Activated CD4-positive, CD25-positive, alpha-beta regulatory T cell (primary cell): ENCODE results near the gene LDLRAP1.
"Not testable (repeated sequence)": the region's sequence is repeated elsewhere in the genome, so short reads cannot be mapped to it uniquely, and the experiment has no call there.

Experiments
- DNase-seq, 4 experiments: peaks; one replicate each; lab custom pipeline; 2025; lab: John Stamatoyannopoulos, UW

The LDLRAP1 gene, protein sequence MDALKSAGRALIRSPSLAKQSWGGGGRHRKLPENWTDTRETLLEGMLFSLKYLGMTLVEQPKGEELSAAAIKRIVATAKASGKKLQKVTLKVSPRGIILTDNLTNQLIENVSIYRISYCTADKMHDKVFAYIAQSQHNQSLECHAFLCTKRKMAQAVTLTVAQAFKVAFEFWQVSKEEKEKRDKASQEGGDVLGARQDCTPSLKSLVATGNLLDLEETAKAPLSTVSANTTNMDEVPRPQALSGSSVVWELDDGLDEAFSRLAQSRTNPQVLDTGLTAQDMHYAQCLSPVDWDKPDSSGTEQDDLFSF

DNA sequence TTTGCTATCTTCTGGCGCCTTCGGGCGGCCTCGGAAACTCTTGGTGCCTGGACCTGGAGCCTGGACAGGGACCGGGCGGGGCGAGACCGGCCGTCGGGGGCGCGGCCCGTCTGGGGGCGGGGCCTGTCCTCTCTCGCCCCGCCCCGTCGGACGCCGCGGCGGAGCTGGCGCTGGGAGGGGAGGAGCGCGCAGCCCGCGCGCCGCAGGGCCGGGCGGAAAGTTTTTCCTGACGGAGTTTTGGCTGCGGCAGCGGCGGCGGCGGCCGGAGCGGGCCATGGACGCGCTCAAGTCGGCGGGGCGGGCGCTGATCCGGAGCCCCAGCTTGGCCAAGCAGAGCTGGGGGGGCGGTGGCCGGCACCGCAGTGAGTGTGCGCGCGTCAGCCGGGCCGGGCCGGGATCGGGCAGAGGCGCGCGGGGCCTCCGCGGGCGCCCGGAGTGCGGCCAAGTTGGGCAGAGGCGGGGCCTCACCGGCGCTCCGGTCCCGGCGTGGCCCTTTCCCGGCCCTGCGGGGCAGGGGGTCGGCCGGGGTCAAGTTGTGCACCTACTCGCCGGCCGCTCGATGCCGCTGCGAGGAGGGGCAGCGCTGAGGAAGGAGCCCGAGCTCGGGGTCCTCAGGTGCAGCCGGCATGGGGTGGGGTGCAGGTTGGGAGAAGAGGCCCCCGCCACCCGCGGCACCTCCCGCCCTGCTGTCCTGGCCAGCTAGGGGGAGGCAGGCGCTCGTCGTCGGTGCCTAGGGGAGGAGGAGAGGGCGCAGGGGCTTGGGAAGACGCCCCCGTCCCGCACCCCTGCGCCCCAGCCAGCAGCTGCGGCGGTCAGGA is at the start of gene LDLRAP1:
LDLRAP1 (plus strand) TSS at position 182 of the 818 bp plus-strand sequence; CDS start at position 275, 93 bp downstream.
- peak; percentile 26 to 44 (median 28) for DNase-seq

DNA sequence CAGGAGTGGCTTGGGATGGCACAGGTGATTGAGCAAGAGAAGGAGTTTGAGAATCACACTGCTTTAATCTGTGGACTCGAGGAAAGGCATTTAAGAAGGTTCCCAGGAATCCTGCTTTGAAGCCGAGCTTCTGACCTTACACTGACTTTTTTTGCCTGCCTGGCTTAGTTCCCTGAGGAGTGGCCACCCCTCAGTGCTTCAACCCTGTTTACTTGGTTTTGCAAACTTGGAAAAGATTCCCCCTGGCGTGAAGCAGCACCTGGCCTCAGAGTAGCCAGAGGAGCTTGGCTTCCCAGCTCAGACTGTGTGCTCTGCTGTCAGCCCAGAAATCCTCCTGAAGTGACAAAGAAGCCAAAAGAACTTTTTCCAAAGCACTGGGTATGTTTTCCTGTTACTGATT is 48.5 kb upstream of the LDLRAP1 start:
- DNase-seq = no peak

DNA sequence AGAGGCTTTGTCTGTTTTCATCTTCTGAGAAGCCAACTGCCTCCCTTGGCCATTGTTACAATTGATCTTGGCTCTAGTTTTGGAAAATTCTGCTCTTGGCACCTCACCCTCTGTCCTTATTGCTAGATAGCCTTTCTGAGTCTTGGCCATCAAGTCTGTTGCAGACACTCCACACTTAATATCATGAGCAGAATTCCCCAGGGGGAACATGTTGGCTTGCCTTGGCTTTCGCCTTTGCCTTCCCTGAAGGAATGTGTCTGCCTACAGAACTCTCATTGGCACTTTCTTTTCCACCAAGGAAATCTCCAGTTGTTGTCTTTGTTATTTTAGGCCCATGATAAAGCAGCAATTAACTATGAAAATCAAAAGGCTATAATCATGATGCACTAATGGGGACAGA is 42.7 kb upstream of the LDLRAP1 start:
- DNase-seq = no peak

DNA sequence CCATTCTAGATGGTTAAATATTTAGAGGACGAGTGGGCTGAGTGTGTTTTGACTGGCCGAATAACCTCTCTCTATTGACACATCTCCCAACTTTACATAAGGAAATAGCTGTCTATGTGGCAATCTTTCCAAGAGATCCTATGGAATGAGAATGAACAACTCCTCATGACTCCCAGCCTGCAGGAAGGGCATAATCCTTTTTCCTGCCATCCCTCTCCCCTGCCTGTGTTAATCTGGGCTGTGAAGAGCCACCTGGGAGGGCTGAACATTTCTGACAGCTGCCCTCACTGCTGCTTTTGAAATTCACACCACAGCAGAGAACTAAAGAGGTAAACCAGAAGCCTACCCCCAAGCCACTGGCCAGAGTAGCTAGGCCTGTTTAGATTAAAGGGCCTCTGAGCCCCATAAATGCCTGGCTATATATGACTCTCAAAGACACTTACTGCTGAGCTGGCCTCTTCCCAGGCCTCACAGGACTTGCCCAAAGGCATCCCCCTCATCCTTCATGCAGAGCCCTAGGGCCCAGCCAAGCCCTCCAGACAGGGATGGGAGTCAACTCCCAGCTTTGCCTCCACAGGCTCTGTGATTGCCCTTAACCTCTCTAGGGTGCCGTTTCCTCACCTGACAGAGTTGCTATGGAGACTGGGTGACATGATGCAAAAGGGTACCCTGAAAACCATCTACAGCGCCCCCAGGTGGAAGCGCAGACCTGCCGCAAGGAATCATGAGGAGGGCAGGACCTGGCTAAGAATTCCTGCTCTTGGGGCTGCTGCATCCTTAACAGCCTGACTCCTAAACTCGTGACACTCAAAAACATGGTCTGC is 42.0 kb upstream of the LDLRAP1 start:
- DNase-seq = no peak

DNA sequence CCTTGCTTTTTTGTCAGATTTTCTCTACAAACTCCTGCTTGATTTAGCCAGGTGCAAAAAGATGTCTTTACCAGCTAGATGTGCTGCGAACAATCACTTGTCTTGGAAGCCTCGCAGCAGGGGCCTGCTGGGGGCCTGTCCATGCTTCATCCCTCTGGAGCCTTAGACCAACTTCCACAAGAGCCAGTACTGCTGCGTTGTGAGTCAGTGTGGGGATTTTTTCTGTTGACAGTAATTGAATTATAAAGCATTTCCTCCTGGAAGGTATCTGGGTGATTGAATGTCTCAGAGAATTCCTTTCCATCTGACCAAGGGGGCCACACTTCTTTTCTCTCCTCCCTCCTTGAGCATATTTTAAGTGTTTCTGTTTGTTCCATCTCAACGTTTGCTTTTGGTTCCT is 40.4 kb upstream of the LDLRAP1 start:
- DNase-seq = no peak

DNA sequence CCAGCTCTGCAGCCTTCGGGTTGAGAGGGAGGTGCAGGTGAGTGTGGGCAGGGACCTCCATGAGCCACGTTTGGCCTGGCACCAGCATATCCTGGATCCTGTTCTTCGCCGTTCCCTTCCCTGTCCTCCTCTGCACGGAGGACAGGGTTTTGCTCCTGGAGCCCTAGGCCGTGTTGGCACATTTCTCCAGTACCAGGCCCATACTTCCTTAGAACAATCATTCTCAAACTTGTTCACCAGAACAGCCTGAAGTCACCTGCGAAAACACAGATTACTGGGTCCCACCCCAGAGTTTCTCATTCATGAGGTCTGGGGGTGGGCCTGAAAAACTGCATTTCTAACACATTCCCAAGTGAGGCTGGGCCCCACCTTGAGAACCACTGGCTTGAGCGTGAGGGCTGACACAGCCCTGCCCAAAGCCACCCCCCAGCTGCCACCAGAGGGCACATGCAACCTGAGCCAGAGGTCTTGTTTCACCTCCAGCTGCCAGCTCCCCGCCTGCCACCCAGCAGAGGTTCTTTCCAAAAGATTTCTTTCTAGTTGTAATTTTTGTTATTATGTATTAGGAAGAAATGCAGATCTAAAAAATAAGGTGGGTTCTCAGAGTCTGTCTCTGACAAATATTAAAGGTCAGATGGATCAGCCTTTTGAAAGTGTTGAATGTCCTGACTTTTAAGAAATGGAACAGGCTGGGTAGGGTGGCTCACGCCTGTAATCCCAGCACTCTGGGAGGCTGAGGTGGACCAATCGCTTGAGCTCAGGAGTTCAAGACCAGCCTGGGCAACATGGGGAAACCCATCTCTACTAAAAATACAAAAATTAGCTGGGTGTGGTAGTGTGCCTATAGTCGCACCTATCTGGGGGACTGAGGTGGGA is 39.6 kb upstream of the LDLRAP1 start:
- DNase-seq = peak; percentile 21 to 57 (median 40)

DNA sequence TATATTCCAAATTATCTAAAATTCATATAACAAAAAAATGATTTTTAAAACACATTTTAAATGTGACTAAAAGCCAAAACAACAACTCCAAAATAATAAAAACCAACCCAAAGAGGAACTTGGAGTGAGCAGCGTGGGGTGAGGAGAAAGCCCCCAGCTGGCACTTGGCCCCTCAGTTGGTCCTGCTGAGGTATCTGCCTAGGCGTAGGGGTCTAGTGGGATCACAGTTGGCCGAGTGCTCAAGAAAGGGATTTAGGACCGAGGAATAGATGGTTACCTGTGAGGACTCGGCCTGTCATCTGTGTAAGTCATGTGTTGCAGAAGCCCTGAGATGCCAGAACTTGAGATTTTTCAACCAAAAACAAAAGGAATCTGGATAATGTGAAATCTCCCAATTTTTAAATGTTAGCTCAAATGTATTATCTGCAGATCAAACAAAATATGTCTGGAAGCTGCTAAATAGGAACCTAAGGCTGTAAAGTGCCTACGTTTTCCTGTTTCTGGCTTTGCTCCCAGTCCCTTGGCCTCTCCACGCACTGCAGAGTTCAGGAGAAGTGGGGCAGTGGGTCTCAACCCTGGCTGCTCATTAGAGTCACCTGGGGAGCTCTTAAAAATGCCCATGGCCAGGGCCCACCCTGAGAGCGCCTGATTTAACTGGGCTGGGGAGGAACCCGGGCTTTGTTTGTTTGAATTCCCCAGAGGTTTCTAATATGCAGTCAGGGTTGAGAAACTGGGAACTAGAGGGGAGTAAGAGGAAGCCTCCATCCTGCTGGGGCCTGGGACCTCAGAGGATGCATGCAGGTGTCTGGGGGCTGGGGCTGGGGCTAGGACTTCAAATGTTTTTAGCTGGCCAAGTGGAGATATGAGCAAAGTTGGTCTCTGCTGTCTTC is 38.5 kb upstream of the LDLRAP1 start:
- no peak for DNase-seq

DNA sequence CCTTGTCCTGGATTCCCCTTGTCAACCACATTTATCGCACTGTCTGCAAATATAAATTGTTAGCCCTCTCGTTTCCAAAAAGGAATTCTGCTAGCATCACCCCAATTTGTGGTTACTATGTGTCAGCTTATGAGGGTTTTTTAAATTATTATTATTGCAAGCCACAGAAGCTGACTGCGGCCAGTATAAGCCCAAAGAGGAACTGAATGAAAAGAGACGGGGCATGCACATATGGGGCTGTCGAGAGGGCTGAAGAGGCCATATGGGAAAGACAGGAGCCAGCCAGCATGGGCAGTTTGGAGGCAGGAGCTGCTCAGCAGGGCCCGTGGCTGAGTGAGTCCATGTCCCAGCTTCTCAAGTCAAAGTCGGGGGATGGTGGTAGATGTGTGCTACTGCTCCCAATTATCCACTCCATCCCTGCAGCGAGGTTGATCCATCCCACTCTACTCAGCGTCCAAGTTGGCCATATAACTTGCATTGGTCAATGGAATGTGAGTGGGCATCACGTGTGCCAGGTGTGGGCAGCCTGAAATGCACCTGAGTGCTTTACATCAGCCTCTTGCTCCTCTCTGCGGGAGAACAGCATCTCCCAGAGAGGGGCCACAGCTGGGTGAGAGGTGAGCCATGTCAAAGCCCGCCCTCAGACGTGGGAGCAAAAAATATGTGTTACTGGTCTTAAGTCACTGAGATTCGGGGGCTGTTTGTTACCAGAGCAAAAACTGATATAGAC is 37.6 kb upstream of the LDLRAP1 start:
- no peak for DNase-seq

DNA sequence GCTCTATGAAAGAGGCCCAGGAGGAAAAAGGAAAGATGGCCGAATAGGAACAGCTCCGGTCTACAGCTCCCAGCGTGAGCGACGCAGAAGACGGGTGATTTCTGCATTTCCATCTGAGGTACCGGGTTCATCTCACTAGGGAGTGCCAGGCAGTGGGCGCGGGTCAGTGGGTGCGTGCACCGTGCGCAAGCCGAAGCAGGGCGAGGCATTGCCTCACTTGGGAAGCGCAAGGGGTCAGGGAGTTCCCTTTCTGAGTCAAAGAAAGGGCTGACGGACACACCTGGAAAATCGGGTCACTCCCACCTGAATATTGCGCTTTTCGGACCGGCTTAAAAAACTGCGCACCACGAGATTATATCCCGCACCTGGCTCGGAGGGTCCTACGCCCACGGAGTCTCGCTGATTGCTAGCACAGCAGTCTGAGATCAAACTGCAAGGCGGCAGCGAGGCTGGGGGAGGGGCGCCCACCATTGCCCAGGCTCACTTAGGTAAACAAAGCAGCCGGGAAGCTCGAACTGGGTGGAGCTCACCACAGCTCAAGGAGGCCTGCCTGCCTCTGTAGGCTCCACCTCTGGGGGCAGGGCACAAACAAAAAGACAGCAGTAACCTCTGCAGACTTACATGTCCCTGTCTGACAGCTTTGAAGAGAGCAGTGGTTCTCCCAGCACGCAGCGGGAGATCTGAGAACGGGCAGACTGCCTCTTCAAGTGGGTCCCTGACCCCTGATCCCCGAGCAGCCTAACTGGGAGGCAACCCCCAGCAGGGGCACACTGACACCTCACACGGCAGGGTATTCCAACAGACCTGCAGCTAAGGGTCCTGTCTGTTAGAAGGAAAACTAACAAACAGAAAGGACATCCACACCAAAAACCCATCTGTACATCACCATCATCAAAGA is 36.6 kb upstream of the LDLRAP1 start:
- not testable (repeated sequence) for DNase-seq

DNA sequence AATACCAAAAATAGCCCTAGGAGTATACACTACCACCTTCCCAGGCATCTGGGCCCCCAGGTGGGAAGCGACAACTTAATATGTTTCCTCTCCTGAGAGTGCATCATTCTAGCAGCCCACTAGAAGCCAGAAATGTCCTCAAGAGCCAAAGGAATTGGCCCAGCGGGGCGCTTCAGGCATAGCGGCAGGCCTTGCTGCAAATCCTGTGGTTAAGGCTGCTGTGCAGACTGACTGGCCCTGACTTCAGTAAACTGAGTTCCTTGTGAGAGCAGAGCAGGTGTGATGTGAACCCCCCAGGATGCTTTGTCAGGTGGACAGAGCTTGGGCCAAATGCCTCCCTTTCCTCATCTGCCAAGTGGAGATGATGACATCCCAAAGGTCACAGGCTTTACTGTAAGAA is 29.7 kb upstream of the LDLRAP1 start:
- no peak for DNase-seq

DNA sequence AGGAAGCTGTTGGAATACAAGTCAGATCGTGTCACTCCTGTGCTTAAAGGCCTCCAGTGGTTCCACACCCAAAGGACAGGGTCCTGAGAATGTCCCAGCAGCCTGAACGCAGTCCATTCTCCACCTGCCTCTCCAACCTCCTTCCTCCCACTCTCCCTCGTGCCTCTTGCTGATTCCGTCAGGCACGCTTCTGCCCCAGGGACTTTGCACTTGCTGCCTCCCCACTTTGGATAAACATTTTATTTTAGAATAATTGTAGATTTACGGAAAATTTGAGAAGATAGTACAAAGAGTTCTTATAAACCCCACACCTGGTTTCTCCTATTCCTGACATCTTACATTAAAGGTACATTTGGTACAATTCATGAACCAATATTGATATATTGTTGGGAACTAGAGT is 28.4 kb upstream of the LDLRAP1 start:
- DNase-seq = no peak

DNA sequence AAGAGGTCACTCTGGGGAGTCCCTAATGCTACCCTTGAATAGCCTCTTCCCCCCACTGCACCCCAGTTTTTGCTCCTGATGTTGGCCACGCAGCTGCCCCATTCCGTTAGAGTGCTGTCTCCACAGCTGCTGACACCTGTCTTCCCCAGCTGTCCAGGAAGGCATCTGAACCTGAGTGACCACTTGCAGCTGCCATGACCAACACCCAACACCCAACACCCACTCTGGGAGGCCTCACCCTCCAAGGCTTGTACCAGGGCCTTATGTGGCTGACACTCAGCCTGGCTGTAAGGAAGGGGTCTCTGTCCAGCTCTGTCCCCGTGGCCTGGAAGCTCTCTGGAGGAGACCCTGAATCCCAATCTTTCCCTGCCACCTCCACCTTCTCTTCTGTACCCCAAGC is 26.7 kb upstream of the LDLRAP1 start:
- DNase-seq = no peak

DNA sequence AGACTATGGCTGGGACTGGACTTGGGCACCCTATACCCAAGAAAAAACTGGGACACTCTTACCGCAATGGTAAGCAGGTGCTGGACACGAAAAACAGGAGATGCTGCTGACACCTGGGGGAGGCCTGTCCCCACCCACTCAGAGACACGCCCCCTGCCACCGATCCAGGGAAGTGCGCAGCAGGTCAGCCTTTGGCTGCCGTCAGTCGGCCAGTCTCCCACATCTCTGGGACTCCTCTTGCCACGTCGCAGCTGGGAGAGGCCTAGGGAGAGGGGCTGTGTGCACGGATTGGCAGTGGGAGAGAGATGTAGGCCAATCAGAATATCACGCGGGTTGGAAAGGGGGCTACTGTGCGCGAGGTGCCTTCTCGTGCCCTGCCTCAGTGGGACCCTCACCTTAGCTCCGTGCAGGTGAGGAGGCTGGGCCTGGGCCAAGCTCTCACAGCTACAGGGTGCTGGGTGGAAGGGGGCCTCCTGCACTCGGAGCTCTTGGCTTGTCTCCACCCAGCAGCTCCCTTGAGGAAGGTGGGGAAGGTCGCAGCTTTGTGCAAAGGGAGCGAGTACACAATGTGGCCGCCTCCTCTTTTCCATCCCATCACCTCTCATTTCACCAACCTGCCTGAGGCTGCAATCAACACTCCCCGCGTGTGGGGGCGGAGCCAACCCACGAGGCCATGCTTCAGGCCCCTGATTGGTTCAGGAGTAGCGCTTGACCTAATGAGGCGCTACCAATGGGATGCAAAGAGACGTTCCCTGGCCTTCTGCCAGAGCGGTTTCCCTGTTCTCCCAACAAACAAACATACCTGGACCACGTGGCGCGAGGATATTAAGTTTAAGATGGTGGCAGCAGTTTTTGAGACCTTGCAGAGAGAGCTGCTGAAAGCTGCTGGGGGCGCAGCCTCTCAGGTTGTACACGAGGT is 25.7 kb upstream of the LDLRAP1 start:
- DNase-seq = no peak

DNA sequence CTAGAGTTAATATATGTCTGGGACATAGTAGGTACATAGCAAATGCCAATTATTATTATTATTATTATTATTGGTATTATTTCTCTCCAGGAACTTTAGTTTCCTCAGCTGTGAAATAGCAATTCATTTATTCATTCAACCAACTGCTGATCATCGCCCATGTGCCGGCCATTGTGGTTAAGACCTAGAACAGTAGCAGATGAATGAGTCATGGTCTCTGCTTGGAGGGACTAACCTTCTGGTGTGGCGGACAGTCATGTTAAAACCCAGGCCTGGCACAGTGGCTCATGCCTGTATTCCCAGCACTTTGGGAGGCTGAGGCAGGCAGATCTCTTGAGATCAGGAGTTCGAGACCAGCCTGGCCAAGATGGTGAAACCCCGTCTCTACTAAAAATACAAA is 23.8 kb upstream of the LDLRAP1 start:
- no peak for DNase-seq

DNA sequence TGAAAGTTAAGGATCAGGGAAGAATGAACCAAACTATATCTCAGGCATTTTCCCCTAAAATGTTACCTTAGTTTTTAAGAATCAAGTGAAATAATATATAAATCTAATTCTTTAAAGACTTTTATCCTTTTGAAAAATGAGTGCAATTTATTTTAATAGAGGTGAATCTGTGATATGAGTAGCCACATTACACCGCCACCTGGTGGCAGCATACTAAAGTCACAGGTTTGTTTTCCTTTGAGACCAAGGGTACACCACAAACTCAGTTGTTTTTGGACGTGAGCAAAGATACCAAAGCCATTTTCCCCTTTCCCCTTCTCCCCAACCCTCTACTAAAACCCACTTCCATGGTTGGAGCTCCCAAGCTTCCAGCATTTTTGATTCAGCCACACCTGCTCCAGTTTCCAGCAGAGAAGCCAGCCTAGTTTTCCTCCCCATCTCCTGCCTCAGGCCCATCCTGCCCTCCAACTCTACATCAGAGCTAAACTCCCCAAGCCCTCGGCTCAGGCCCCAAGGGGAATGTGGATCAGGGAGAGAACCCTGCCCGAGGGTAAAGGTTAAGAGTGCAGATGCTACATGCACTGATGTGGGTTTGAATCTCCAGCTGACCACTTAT is 22.9 kb upstream of the LDLRAP1 start:
- DNase-seq = peak; percentile 31 to 55 (median 50)

DNA sequence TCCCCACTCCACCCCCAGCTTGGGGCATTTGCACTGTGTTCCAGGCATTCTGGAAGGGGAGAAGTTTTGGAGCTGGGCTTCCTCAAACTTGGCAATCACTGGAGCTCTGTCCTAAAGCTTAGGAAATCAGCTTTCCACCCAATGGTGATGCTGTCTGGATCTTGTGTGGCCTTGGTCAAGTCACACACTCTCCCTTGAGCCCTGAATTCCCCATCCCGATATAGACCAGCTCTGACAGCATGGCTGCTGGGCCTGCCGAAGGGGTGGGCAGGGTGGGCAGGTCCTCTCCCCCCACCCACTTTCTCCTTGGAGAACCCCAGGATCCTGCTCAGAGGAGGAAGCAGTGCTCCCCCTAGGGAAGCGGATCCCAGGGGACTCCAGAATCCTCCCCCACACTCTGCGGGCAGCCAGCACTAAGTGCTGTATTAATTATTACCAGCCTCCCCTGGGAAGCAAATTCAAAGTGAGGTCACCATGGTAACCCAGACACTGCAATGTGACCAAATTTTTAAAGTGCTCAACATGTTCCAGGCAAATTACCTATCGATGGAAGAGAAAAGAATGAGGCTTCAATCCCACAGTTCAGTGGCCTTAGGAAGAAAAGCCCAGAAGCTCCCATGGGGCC is 21.3 kb upstream of the LDLRAP1 start:
- DNase-seq = no peak

DNA sequence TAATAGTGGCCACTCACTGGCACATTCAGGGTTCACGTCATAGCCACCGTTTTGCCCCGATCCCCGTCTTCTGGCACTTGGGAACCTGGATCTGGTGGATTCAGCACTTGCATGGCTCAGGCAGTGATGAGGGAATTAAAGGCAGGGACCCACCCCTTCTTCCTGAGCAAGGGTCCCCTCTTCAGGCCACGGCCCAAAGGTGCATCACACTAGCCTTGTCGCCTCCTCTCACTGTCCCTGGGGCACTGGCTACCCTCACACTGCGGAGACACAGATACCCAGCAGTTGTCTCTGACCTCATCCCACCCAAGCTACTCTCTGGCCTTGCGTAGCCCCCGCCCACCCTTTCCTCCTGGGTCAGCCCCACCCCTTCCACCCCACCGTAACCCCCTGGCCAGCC is 19.9 kb upstream of the LDLRAP1 start:
- DNase-seq = no peak
